RWPE2 (cell line): Measurements from ENCODE around the gene NPHP4.

Experiments used
- ATAC-seq: fragments of 200-7000 bp; cut with Tn5 transposase; 3 replicates; pipeline ENCODE4 v1.9.1; 2021; ENCODE audit warnings: low read depth
- DNase-seq: peaks from one replicate; pipeline ENCODE4 v3.0.0-alpha.2; 2020; ENCODE audit warnings: low spot score
- H3K27ac ChIP-seq: fragments of 450-650 bp; 2 replicates; pipeline ENCODE4 v1.5.1; 2017; ENCODE audit warnings: mild to moderate bottlenecking; ENCODE audit not compliant: poor library complexity, severe bottlenecking
- H3K27me3 ChIP-seq: fragments of 250-450 bp; sonication (Bioruptor Pico); 2 replicates; pipeline ENCODE4 v1.5.1; 2021; ENCODE audit warnings: mild to moderate bottlenecking, moderate library complexity; ENCODE audit not compliant: insufficient read depth, poor library complexity, severe bottlenecking
- H3K36me3 ChIP-seq: fragments of 250-450 bp; sonication (Bioruptor Pico); 2 replicates; pipeline ENCODE4 v1.5.1; 2020; ENCODE audit warnings: low read depth, mild to moderate bottlenecking, moderate library complexity
- H3K4me1 ChIP-seq: fragments of 250-450 bp; sonication (Bioruptor Pico); 2 replicates; pipeline ENCODE4 v1.5.1; 2021; ENCODE audit warnings: mild to moderate bottlenecking, moderate library complexity; ENCODE audit not compliant: insufficient read depth, poor library complexity, severe bottlenecking
- H3K4me3 ChIP-seq: fragments of 250-450 bp; sonication (Bioruptor Pico); 2 replicates; pipeline ENCODE4 v1.5.1; 2021; ENCODE audit warnings: mild to moderate bottlenecking, moderate library complexity; ENCODE audit not compliant: severe bottlenecking
- H3K9me3 ChIP-seq: fragments of 250-450 bp; sonication (Bioruptor Pico); 2 replicates; pipeline ENCODE4 v1.5.1; 2021; ENCODE audit warnings: mild to moderate bottlenecking, moderate library complexity; ENCODE audit not compliant: severe bottlenecking
- CTCF ChIP-seq: fragments of 450-650 bp; IDR thresholded peaks from one replicate; pipeline ENCODE4 v1.5.1; 2017; ENCODE audit warnings: mild to moderate bottlenecking, moderate library complexity; ENCODE audit not compliant: poor library complexity, severe bottlenecking

NPHP4 gene

GRCh38 chr1:5991381-5992025 lies 722 bp downstream of the NPHP4 start:
- DNase-seq (peak; percentile 47), ATAC-seq (peak; percentile 1; the same call in 1 of the 3 replicates)
- TF ChIP-seq CTCF = no peak

GRCh38 chr1:5990913-5991312 lies 1.3 kb downstream of the NPHP4 start:
- ATAC-seq (no peak), DNase-seq (peak; percentile 21)
- no peak overlapping the region for H3K27ac ChIP-seq
- H3K36me3 ChIP-seq = no peaks in the 10 kb centered on the region
- H3K9me3 ChIP-seq = no peaks in the 10 kb centered on the region
- H3K4me3 ChIP-seq = peak overlapping the region; percentile 54
- no peak for TF ChIP-seq CTCF
- peaks cover 5% of the 10 kb centered on the region for H3K4me1 ChIP-seq
- no peaks in the 10 kb centered on the region for H3K27me3 ChIP-seq

More at GRCh38 chr1:5991381-5992025, 722 bp downstream of the NPHP4 start:
- H3K27ac ChIP-seq = peak overlapping the region; percentile 44
- peaks cover 5% of the 10 kb centered on the region for H3K4me1 ChIP-seq
- H3K36me3 ChIP-seq = no peaks in the 10 kb centered on the region
- H3K9me3 ChIP-seq = no peaks in the 10 kb centered on the region
- H3K27me3 ChIP-seq = no peaks in the 10 kb centered on the region
- peak overlapping the region; percentile 54 for H3K4me3 ChIP-seq

- DNase-seq (peak; percentile 56), ATAC-seq (no peak)
- H3K9me3 ChIP-seq = no peaks in the 10 kb centered on the region
- H3K27me3 ChIP-seq = no peaks in the 10 kb centered on the region
- TF ChIP-seq CTCF = no peak
- peaks cover 5% of the 10 kb centered on the region for H3K4me1 ChIP-seq
- no peak overlapping the region for H3K27ac ChIP-seq
- no peak overlapping the region for H3K4me3 ChIP-seq
- H3K36me3 ChIP-seq = no peaks in the 10 kb centered on the region
Measured at GRCh38 chr1:5989731-5990271, 2.4 kb downstream of the NPHP4 start.

DNA sequence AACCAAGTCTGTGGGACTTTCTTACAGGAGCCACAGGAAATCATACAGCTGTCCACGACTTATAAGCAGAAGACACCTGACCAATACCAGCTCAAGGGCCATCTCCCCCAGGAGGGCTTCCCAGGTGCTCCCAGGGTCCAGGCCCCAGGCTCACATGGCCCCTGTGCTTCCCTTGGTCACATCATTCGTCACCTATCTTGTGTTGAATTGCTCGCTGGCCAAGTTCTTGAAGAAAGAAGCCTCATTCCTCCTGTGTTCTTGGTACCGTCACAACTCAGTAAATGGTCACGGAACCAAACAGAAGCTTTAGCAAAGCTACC lies 3.0 kb downstream of the NPHP4 start:
- no peak overlapping the region for H3K27ac ChIP-seq
- no peak for ATAC-seq
- no peaks in the 10 kb centered on the region for H3K36me3 ChIP-seq
- H3K4me3 ChIP-seq = no peak overlapping the region
- no peak for TF ChIP-seq CTCF
- DNase-seq = no peak
- no peaks in the 10 kb centered on the region for H3K27me3 ChIP-seq
- H3K9me3 ChIP-seq = no peaks in the 10 kb centered on the region
- H3K4me1 ChIP-seq = peaks cover 5% of the 10 kb centered on the region

DNA sequence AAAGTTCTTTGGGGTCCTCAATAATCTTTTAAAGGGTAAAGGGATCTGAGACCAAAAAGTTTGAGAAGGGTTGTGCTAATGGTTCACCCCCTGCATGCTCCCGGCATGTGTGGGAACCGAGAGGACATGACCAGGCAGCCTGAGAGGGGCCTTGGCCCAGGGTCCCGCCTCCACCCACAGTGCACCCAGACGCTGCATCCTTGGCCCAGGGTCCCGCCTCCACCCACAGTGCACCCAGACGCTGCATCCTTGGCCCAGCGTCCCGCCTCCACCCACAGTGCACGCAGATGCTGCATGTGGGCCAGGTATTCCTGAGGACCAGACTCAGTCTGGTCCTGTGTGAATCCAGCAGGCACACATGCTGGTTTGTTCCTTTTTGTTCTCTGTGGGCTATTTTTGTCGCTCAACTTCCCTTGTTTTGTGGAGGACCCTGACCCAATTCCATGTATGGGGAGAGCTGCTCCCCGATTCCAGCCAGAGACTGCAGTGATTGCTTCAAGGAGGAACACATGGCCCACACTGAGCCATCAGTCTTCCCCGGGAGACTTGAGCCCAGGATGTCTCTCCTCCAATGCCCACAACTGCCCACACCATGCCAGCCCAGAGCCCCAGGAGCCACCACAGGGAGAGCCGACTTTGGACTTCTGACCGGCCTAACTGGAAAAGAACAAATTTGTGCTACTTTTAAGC lies 3.5 kb downstream of the NPHP4 start:
- DNase-seq (peak; percentile 42), ATAC-seq (no peak)
- TF ChIP-seq CTCF = no peak
- no peaks in the 10 kb centered on the region for H3K27me3 ChIP-seq
- H3K9me3 ChIP-seq = no peaks in the 10 kb centered on the region
- H3K4me1 ChIP-seq = peaks cover 3% of the 10 kb centered on the region
- H3K27ac ChIP-seq = no peak overlapping the region
- H3K36me3 ChIP-seq = 0 out of 2 replicates have a peak, but pooled peaks cover 3% of the 10 kb centered on the region
- H3K4me3 ChIP-seq = no peak overlapping the region
